ENCODE data around the gene OPHN1. TPM values are rescaled to one million over a fixed set of nuclear protein-coding genes. Genes with fewer than 3 reads are reported as not detected.

The OPHN1 gene
- polyA plus RNA-seq, 3 donors: 0.20 to 0.82 (median 0.73) TPM

DNA sequence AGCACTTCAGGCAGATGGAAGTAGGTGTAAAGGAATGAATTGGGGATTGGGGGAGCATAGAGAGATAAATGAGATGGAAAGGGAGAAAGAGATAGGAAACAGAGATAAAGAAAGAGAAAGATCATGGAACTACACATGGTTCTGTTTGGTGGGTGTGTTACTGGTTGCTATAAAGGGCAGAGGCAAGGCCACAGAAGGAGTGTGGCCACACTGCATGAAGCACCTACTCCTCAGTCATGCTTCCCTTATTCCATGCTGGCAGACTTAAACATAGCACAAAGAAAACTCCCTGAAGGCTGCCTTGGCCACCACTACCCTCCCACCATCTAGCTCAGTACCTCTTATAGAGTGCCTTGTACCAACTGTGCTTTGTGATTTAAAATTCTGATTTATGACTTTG lies 56.9 kb downstream of the OPHN1 start:
- no peak overlapping the region for H3K4me2 ChIP-seq (replicated peaks; ENCODE audit: extremely low read depth, low read length, poor library complexity, severe bottlenecking)
- no peak for TF ChIP-seq CTCF (IDR thresholded peaks at IDR 0.05)
- Mint-ChIP-seq H3K9me3 (peaks cover 0 to 3% (median under 1%) of the 10 kb centered on the region in 7 donors), H3K36me3 (no peaks in the 10 kb centered on the region), H3K4me1 (peaks cover 8% of the 10 kb centered on the region), H3K27me3 (ENCODE audit: low read depth in 3 of 3) (peaks cover 0 to 6% (median 0%) of the 10 kb centered on the region in 3 donors), H3K27ac (no peak overlapping the region), H3K4me3 (no peak overlapping the region)
- no peaks in the 10 kb centered on the region for H3K79me2 ChIP-seq (ENCODE audit: insufficient read depth, low read length)
- intact Hi-C loops (cut with micrococcal nuclease): no loop called here
- no peak overlapping the region for H3K4me3 ChIP-seq (replicated peaks in 1 of 3; ENCODE audit: low read depth in 2 of 3, low read length in 3 of 3)
- H3K9ac ChIP-seq (ENCODE audit: insufficient read depth, low read length, poor library complexity, severe bottlenecking): no peak overlapping the region
- H3K9me3 ChIP-seq (replicated peaks in 1 of 2; ENCODE audit: control insufficient read depth in 1 of 2, insufficient read depth in 1 of 2, low read length in 2 of 2): no peaks in the 10 kb centered on the region
- H3K4me1 ChIP-seq (ENCODE audit: control insufficient read depth in 1 of 2, insufficient read depth in 2 of 2, low read length in 2 of 2): no peaks in the 10 kb centered on the region
- no peak overlapping the region for H3K27ac ChIP-seq (ENCODE audit: low read depth in 1 of 2, low read length in 2 of 2)
- no peak for DNase-seq
- no peak overlapping the region for H2AFZ ChIP-seq (ENCODE audit: insufficient read depth, low read depth, low read length, poor library complexity, severe bottlenecking)
- no peaks in the 10 kb centered on the region for H4K20me1 ChIP-seq (ENCODE audit: insufficient read depth, low read length)
- no peaks in the 10 kb centered on the region for H3K36me3 ChIP-seq (replicated peaks in 1 of 2; ENCODE audit: control insufficient read depth in 1 of 2, insufficient read depth in 2 of 2, low read length in 2 of 2)
- H3K27me3 ChIP-seq (ENCODE audit: control insufficient read depth in 2 of 2, insufficient read depth in 2 of 2, low read length in 2 of 2): no peaks in the 10 kb centered on the region

DNA sequence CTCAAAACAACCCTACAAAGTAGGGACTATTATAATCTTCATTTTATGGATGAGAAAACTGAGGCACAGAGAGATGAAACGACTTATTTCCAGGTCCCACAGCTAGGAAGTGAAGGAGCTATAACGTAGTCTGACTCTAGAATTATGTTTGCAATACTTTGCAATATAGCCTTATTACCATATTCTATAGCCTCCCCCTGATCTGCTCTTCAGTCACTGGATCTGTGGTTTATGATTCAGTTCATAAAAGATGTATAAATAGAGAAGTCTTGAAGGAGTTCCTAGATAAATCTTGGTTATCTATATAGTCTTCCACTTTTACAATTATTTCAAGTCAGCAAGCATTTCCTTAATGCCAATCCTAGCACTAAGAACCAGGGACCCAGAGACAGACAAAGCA lies 57.5 kb downstream of the OPHN1 start:
- Histone ChIP-seq H3K9me3 (replicated peaks in 1 of 2; ENCODE audit: control insufficient read depth in 1 of 2, insufficient read depth in 1 of 2, low read length in 2 of 2) (no peaks in the 10 kb centered on the region), H3K36me3 (replicated peaks in 1 of 2; ENCODE audit: control insufficient read depth in 1 of 2, insufficient read depth in 2 of 2, low read length in 2 of 2) (no peaks in the 10 kb centered on the region), H3K79me2 (ENCODE audit: insufficient read depth, low read length) (no peaks in the 10 kb centered on the region), H2AFZ (ENCODE audit: insufficient read depth, low read depth, low read length, poor library complexity, severe bottlenecking) (no peak overlapping the region), H3K27ac (ENCODE audit: low read depth in 1 of 2, low read length in 2 of 2) (no peak overlapping the region), H3K27me3 (ENCODE audit: control insufficient read depth in 2 of 2, insufficient read depth in 2 of 2, low read length in 2 of 2) (no peaks in the 10 kb centered on the region), H3K4me2 (replicated peaks; ENCODE audit: extremely low read depth, low read length, poor library complexity, severe bottlenecking) (no peak overlapping the region), H3K4me3 (replicated peaks in 1 of 3; ENCODE audit: low read depth in 2 of 3, low read length in 3 of 3) (no peak overlapping the region), H3K4me1 (ENCODE audit: control insufficient read depth in 1 of 2, insufficient read depth in 2 of 2, low read length in 2 of 2) (no peaks in the 10 kb centered on the region), H4K20me1 (ENCODE audit: insufficient read depth, low read length) (no peaks in the 10 kb centered on the region), H3K9ac (ENCODE audit: insufficient read depth, low read length, poor library complexity, severe bottlenecking) (no peak overlapping the region)
- Mint-ChIP-seq H3K27ac (no peak overlapping the region), H3K9me3 (peaks cover 0 to 4% (median 0%) of the 10 kb centered on the region in 7 donors), H3K27me3 (ENCODE audit: low read depth in 3 of 3) (peaks cover 0 to 6% (median 0%) of the 10 kb centered on the region in 3 donors), H3K36me3 (no peaks in the 10 kb centered on the region), H3K4me3 (no peak overlapping the region), H3K4me1 (peaks cover 8% of the 10 kb centered on the region)
- WGBS (ENCODE audit: insufficient coverage): no CpG with 5 or more reads among the region's 2 CpGs
- no peak for DNase-seq
- intact Hi-C loops (cut with micrococcal nuclease): no loop called here
- no peak for TF ChIP-seq CTCF (IDR thresholded peaks at IDR 0.05)

All from CD14-positive monocyte (primary cell).